Epithelial cell of proximal tubule (primary cell): ENCODE measurements around the gene SOX30. TPM values are rescaled to one million over a fixed set of nuclear protein-coding genes. Genes with fewer than 3 reads are reported as not detected.
"Not testable (repeated sequence)": the region's sequence is repeated elsewhere in the genome, so short reads cannot be mapped to it uniquely, and the experiment has no call there.

Experiments used
- DNase-seq: peaks from one replicate; pipeline ENCODE4 v3.0.0-alpha.2; 2011; ENCODE audit warnings: low read depth
- H3K4me3 ChIP-seq: 2 replicates; pipeline ENCODE4 v1.5.1; 2011; ENCODE audit warnings: low read depth, mild to moderate bottlenecking, low read length
- CTCF ChIP-seq: conservative IDR thresholded peaks from 2 replicates; pipeline ENCODE4 v1.5.1; 2012; ENCODE audit warnings: low read depth, mild to moderate bottlenecking, low read length
- total RNA-seq: library from RNA; depleted of rRNA; stranded (reverse); fragments of >200 nt; gene quantifications from 2 replicates; pipeline ENCODE4 v1.2.3, GENCODE V29; 2015

The SOX30 gene
- total RNA-seq, 1 donor from 2014 or later = 0.23 TPM

GRCh38 chr5:157682257-157682656 lies 30.0 kb upstream of the SOX30 start:
- DNase-seq = no peak
- H3K4me3 ChIP-seq = no peak overlapping the region
- no peak for TF ChIP-seq CTCF

- TF ChIP-seq CTCF = no peak
- no peak overlapping the region for H3K4me3 ChIP-seq
- DNase-seq = no peak
Observed at GRCh38 chr5:157681048-157681447, 28.8 kb upstream of the SOX30 start.

GRCh38 chr5:157680239-157680638 lies 28.0 kb upstream of the SOX30 start:
- no peak overlapping the region for H3K4me3 ChIP-seq
- no peak for DNase-seq
- no peak for TF ChIP-seq CTCF

- no peak for TF ChIP-seq CTCF
- DNase-seq = no peak
- no peak overlapping the region for H3K4me3 ChIP-seq
Observed at GRCh38 chr5:157679801-157680200, 27.6 kb upstream of the SOX30 start.

- DNase-seq = no peak
- no peak overlapping the region for H3K4me3 ChIP-seq
- no peak for TF ChIP-seq CTCF
Observed at GRCh38 chr5:157677931-157678330, 25.7 kb upstream of the SOX30 start.

- DNase-seq, H3K4me3 ChIP-seq: not testable (repeated sequence)
Observed at GRCh38 chr5:157674351-157674750, 22.1 kb upstream of the SOX30 start.

GRCh38 chr5:157672976-157673375 lies 20.7 kb upstream of the SOX30 start:
- no peak overlapping the region for H3K4me3 ChIP-seq
- no peak for TF ChIP-seq CTCF
- DNase-seq = no peak

GRCh38 chr5:157671592-157672330 lies 19.5 kb upstream of the SOX30 start:
- no peak for TF ChIP-seq CTCF
- peak overlapping the region; percentile 75 for H3K4me3 ChIP-seq
- no peak for DNase-seq
